Measurements from ENCODE around the gene MRGPRD.

Gene MRGPRD

DNA sequence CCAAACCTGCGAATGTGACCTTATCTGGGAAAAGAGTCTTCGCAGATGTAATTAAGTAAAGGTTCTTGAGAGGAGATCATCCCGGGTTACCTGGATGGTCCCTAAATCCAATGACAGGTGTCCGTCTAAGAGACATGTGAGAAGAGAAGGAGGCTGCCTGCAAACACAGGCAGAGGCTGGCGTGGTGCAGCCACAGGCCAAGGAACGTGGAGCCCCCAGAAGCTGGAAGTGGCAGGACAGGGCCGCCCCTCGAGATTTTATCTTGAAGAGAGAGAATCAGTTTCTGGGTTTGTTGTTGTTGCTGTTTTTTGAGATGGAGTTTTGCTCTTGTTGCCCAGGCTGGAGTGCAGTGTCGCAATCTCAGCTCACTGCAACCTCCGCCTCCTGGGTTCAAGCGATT lies 33.6 kb downstream of the MRGPRD start:
- no peaks in the 10 kb centered on the region for H3K36me3 ChIP-seq (ENCODE audit: control insufficient read depth, low read depth, low read length)
- H3K9me3 ChIP-seq (ENCODE audit: control insufficient read depth, low read depth, low read length): no peaks in the 10 kb centered on the region
- H3K4me3 ChIP-seq (ENCODE audit: low read length): no peak overlapping the region
- H3K27me3 ChIP-seq (ENCODE audit: control insufficient read depth, insufficient read depth, low read length): no peaks in the 10 kb centered on the region
- H3K9ac ChIP-seq (ENCODE audit: low read length): no peak overlapping the region
- peaks cover 8% of the 10 kb centered on the region for H3K4me1 ChIP-seq (ENCODE audit: control insufficient read depth, low read depth, low read length)
- H3K27ac ChIP-seq (ENCODE audit: low read length): no peak overlapping the region

DNA sequence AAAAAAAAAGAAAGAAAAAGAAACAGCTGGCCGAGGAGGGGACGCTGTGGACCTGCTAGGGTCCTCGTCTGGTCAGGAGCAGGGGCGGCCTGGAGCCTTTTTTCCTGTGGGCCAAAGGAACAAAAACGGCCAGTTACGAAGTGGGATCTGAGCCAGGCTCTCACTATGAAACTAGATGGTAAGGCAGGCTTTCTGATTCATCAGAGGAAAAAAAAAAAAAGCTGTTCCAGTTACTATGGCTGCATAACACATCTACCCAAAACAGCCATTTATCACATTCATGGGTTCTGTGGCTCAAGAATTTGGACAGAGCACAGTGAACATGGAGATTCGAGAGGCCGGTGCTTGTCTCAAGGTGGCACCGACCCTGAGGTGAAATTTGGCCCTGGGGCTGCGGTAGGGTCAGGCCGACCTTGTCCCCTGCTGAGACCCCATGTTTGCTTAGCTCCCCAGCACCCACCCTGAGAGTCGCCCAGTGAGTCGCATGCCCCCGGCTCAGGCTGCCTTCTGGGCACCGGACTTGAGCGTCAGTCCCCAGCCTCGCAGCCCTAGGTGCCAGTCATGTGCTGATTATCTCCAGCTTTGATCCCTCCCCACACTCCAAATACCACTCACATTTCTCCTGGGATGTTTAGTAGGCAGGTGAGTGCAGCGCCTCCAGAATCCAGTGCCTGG lies 34.2 kb downstream of the MRGPRD start:
- no peaks in the 10 kb centered on the region for H3K36me3 ChIP-seq (ENCODE audit: control insufficient read depth, low read depth, low read length)
- no peaks in the 10 kb centered on the region for H3K27me3 ChIP-seq (ENCODE audit: control insufficient read depth, insufficient read depth, low read length)
- no peak overlapping the region for H3K27ac ChIP-seq (ENCODE audit: low read length)
- no peak overlapping the region for H3K9ac ChIP-seq (ENCODE audit: low read length)
- peaks cover 8% of the 10 kb centered on the region for H3K4me1 ChIP-seq (ENCODE audit: control insufficient read depth, low read depth, low read length)
- no peak overlapping the region for H3K4me3 ChIP-seq (ENCODE audit: low read length)
- H3K9me3 ChIP-seq (ENCODE audit: control insufficient read depth, low read depth, low read length): no peaks in the 10 kb centered on the region

DNA sequence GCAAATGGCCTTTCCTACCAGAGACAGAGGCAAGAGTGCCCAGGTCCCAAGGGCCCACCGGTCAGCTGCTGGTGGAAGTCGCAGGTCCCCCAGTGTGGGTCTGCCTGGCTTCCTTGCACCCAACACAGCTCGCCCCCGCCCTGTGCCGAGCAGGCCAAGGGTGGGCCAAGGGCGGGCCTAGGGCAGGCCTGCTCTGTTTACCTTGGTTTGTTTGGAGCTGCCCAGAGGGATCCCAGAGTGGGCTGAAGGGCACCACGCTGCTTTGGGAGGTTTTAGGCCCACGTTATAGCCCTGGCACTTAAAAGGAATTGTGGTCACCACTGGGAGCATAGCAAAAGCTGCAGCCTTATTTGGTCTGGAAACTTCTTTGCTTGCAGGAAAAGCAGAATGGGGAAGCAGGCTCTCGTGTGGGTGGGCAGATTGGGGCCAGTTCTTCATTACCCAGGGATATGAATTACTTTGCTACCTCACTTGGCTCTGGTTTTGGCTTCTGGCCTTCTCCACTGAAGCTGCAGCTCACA lies 38.0 kb downstream of the MRGPRD start:
- H3K4me3 ChIP-seq (ENCODE audit: low read length): no peak overlapping the region
- peaks cover 9% of the 10 kb centered on the region for H3K36me3 ChIP-seq (ENCODE audit: control insufficient read depth, low read depth, low read length)
- no peaks in the 10 kb centered on the region for H3K27me3 ChIP-seq (ENCODE audit: control insufficient read depth, insufficient read depth, low read length)
- no peak overlapping the region for H3K9ac ChIP-seq (ENCODE audit: low read length)
- H3K9me3 ChIP-seq (ENCODE audit: control insufficient read depth, low read depth, low read length): no peaks in the 10 kb centered on the region
- no peak overlapping the region for H3K27ac ChIP-seq (ENCODE audit: low read length)
- no peaks in the 10 kb centered on the region for H3K4me1 ChIP-seq (ENCODE audit: control insufficient read depth, low read depth, low read length)

DNA sequence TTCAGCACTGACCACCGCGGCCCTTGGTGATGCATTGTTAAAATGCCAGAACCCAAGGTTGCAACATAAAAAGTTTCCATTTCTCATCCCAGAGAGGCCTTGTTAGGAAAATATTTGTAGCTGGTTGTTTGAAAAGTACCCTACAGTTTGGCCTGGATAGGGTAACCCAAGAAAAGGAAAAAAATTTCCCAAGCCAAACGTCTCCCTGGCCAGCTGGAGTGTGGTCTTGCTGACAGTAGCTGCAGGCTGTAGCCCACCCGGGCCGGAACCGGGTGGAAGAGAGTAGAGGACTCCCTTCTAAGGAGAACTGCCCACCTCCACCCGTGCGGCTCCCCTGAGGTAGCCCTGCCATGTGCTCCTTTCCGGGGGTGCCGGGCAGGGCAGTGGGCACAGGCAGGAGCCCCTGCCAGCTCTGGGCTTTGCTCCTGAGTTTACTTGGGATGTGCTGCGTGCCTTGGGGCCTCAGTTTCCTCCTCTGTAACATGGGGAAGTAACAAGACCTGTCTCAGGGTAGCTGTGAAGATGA lies 38.6 kb downstream of the MRGPRD start:
- Histone ChIP-seq H3K36me3 (ENCODE audit: control insufficient read depth, low read depth, low read length) (peaks cover 11% of the 10 kb centered on the region), H3K4me3 (ENCODE audit: low read length) (no peak overlapping the region), H3K27ac (ENCODE audit: low read length) (no peak overlapping the region), H3K9me3 (ENCODE audit: control insufficient read depth, low read depth, low read length) (no peaks in the 10 kb centered on the region), H3K27me3 (ENCODE audit: control insufficient read depth, insufficient read depth, low read length) (no peaks in the 10 kb centered on the region), H3K9ac (ENCODE audit: low read length) (no peak overlapping the region), H3K4me1 (ENCODE audit: control insufficient read depth, low read depth, low read length) (no peaks in the 10 kb centered on the region)

DNA sequence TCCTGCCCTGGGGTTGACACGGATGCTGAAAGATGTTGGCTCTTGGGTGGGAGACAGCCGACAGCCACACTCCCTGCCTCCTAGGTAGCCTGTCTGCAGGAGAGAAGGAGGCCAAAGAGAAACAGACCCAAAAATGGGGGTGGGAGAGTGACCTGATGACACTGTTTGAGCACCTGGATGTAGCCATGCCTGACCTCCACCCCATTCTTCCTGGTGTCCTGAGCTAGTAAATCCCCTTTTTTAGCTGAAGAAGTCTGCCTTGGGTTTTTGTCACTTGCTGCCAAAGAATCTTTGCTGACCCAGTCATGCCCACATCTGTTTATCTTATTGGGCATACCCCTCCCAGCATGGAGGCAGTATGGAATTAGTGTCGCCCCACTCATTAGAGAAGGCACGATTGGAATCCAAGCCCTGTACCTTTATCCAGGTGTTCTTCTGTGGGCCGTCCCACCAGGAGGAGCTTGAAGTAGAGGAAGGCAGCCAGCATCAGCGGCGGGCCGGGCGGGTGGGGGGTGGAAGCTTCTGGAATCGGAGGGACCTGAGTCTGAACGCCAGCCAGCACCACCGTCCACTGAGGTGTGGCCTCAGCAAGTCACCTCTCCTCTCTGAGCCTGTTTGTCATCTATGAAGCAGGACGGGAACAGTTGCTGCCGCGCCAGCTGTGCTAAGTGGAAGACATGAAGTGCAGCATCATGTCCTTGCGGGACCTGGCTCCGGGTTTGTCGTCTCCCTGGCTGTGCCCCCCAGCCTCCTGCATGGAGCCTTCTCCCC lies 39.3 kb downstream of the MRGPRD start:
- Histone ChIP-seq H3K27me3 (ENCODE audit: control insufficient read depth, insufficient read depth, low read length) (no peaks in the 10 kb centered on the region), H3K36me3 (ENCODE audit: control insufficient read depth, low read depth, low read length) (peaks cover 17% of the 10 kb centered on the region), H3K4me1 (ENCODE audit: control insufficient read depth, low read depth, low read length) (no peaks in the 10 kb centered on the region), H3K9me3 (ENCODE audit: control insufficient read depth, low read depth, low read length) (no peaks in the 10 kb centered on the region), H3K9ac (ENCODE audit: low read length) (no peak overlapping the region), H3K27ac (ENCODE audit: low read length) (no peak overlapping the region), H3K4me3 (ENCODE audit: low read length) (no peak overlapping the region)

DNA sequence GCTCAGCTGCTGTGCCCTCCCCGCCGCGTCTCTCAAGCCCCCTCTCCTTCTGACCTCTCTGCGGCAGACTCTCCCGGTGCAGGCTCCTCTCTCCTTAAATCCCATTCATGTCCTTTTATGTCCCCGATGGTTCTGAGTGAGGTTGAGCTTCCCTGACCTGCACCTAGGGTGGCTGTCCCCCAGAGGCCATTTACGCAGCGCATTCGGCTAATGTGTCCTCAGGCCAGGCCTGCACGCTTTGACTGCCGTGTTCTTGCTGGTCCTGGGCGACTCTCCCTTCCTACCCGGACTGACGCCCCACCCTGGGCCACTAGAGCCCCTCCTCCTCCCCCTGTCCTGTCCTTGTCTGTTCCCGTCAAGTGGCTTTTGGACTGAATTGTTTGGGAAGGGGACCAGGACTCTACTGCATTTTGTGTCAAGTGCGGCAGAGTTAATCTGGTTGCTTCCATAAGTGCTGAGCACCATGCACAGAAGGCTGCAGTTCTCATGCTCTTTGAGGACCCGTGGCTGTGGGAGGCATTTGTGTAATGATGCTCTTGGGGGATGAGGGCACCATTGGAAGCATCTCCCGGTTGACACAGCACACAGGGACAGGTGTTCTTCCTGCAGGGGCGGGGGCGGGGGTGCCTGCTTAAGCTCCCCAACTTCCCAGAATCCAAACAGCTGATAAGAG lies 40.0 kb downstream of the MRGPRD start:
- Histone ChIP-seq H3K9ac (ENCODE audit: low read length) (no peak overlapping the region), H3K36me3 (ENCODE audit: control insufficient read depth, low read depth, low read length) (peaks cover 25% of the 10 kb centered on the region), H3K9me3 (ENCODE audit: control insufficient read depth, low read depth, low read length) (no peaks in the 10 kb centered on the region), H3K4me3 (ENCODE audit: low read length) (no peak overlapping the region), H3K27ac (ENCODE audit: low read length) (no peak overlapping the region), H3K4me1 (ENCODE audit: control insufficient read depth, low read depth, low read length) (no peaks in the 10 kb centered on the region), H3K27me3 (ENCODE audit: control insufficient read depth, insufficient read depth, low read length) (no peaks in the 10 kb centered on the region)

DNA sequence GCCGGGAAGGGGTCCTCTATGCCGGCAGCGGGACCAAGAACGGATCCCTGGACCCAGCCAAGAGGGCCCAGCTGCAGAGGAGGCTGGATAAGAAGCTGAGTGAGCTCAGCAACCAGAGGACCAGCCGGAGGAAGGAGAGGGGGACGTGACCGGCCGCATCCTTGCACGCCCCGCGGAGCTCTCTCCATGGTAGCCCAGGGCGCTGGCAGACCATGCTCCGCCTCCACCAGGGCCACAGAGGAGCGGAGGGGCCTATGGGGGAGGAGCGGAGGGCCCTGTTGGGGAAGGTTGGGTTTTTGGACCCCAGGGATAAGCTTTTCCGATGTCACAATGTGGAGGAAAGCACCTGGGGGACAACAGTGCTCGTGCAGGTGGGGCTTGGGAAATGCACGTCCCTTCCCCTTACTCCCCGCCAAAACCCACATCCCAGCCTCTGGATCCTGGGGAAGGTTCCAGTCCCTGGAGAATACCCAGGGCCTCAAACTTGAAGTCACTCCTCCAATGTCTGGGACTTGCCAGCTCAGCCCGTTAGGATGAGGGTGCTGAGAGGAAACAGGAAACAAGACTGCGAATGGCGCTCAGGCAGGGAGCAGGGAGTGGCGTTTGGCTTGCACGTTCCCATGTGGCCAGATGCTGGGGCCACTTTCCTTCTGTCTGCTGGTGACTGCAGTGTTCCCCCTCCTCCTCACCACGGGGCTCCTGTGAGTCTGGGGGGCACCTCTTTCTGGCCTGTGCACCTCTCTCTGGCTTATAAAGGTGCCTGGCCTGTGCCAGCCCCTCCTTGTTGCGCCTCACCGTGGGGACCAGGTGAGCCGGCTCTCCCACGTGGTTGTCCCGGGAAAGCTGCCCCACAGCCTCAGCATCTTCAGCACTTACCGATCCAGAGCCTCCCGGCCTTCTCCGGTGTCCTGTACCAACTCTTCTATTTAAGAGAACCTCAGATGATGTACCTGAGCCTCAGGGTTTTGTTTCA lies 40.9 kb downstream of the MRGPRD start:
- Histone ChIP-seq H3K27ac (ENCODE audit: low read length) (no peak overlapping the region), H3K36me3 (ENCODE audit: control insufficient read depth, low read depth, low read length) (peaks cover 28% of the 10 kb centered on the region)

DNA sequence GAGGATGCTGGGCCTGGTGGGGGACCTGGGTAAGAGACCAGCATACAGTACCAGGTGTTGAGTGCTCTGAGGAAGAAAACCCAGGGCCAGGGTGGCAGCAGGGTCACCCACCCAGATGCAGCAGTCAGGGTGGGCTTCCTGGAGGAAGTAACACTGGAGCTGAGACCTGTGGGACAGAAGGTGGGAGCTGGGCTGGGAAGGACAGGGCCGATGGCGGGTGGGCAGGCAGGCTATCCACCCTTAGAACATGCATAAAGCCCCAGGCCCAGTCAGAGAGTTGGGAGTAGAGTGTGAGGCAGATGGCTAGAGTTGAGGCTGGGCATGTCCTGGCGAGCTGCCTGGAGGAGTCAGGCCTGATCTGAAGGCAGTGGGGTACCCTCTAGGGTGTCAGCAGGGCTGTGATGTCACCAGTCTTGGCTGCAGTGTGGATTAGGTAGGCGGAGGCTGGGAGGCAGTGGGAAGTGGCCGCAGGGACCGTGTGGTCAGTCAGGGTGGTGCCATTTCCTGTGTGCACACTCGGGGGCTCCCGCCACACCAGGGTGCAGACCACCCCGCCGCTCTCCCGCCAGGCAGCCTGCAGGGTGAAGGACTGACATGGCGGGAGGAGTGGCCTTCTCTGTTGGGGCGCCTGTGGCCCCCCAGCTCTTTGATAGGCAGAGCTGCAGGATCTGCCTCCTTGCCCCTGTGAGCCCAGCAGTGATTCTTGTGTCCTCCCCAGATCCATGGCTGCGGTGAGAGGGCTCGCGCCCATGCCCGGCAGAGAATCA lies 41.8 kb downstream of the MRGPRD start:
- no peak overlapping the region for H3K27ac ChIP-seq (ENCODE audit: low read length)
- no peak overlapping the region for H3K9ac ChIP-seq (ENCODE audit: low read length)
- H3K4me1 ChIP-seq (ENCODE audit: control insufficient read depth, low read depth, low read length): no peaks in the 10 kb centered on the region
- no peaks in the 10 kb centered on the region for H3K9me3 ChIP-seq (ENCODE audit: control insufficient read depth, low read depth, low read length)
- no peaks in the 10 kb centered on the region for H3K27me3 ChIP-seq (ENCODE audit: control insufficient read depth, insufficient read depth, low read length)
- no peak overlapping the region for H3K4me3 ChIP-seq (ENCODE audit: low read length)
- peaks cover 28% of the 10 kb centered on the region for H3K36me3 ChIP-seq (ENCODE audit: control insufficient read depth, low read depth, low read length)

More for the DNA sequence above, 40.9 kb downstream of the MRGPRD start:
- Histone ChIP-seq H3K9me3 (ENCODE audit: control insufficient read depth, low read depth, low read length) (no peaks in the 10 kb centered on the region), H3K4me3 (ENCODE audit: low read length) (no peak overlapping the region), H3K4me1 (ENCODE audit: control insufficient read depth, low read depth, low read length) (no peaks in the 10 kb centered on the region), H3K27me3 (ENCODE audit: control insufficient read depth, insufficient read depth, low read length) (no peaks in the 10 kb centered on the region), H3K9ac (ENCODE audit: low read length) (no peak overlapping the region)

DNA sequence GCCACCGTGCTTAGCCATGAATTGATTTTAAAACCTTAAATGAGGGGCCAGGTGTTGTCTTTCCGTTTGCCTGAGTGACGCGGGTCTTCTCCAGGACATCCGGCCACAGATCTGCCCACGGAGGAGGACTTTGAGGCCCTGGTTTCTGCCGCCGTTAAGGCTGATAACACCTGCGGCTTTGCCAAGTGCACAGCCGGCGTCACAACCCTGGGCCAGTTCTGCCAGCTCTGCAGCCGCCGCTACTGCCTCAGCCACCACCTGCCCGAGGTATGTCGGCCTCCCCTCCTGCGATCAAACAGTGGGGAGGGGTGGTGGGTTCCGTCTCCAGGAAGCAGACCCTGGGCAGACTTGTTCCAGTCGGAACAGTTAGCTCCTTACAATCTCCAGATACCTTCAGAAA lies 42.7 kb downstream of the MRGPRD start:
- Histone ChIP-seq H3K27me3 (ENCODE audit: control insufficient read depth, insufficient read depth, low read length) (no peaks in the 10 kb centered on the region), H3K9ac (ENCODE audit: low read length) (no peak overlapping the region), H3K9me3 (ENCODE audit: control insufficient read depth, low read depth, low read length) (no peaks in the 10 kb centered on the region), H3K36me3 (ENCODE audit: control insufficient read depth, low read depth, low read length) (peaks cover 28% of the 10 kb centered on the region), H3K4me1 (ENCODE audit: control insufficient read depth, low read depth, low read length) (no peaks in the 10 kb centered on the region), H3K4me3 (ENCODE audit: low read length) (no peak overlapping the region), H3K27ac (ENCODE audit: low read length) (no peak overlapping the region)
